ENCODE measurements around the gene IL24.
"Not testable (repeated sequence)": the region's sequence is repeated elsewhere in the genome, so short reads cannot be mapped to it uniquely, and the experiment has no call there.

Gene IL24

GRCh38 chr1:206905295-206906164, 8.3 kb downstream of the IL24 start:
- DNase-seq: no peak

DNA sequence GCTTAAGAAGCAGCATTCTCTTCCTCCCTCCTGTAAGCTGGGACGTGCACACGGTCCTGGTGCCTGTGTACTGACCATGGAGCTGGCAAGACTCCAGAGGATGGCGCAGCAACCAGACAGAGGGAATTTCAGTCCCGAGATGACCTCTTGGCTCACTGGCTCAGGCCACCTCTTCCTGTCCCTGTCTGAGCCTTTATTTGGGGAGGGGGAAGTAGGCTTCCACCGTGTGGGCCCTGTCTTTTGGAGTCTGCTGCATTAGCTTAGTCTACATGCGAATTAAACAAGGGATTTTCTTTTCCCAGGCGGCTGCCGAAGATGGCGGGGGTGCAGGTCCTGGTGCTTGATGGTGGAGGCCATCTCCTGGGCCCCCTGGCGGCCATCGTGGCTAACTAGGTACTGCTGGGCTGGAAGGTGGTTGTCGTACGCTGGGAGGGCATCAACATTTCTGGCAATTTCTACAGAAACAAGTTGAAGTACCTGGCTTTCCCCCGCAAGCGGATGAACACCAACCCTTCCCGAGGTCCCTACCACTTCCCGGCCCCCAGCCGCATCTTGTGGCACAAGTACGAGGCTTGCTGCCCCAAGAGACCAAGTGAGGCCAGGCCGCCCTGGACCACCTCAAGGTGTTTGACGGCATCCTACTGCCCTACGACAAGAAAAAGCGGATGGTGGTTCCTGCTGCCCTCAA, 10.2 kb downstream of the IL24 start:
- no peak for DNase-seq

- DNase-seq: no peak
Measured at GRCh38 chr1:206908038-206908437, 10.8 kb downstream of the IL24 start.

DNA sequence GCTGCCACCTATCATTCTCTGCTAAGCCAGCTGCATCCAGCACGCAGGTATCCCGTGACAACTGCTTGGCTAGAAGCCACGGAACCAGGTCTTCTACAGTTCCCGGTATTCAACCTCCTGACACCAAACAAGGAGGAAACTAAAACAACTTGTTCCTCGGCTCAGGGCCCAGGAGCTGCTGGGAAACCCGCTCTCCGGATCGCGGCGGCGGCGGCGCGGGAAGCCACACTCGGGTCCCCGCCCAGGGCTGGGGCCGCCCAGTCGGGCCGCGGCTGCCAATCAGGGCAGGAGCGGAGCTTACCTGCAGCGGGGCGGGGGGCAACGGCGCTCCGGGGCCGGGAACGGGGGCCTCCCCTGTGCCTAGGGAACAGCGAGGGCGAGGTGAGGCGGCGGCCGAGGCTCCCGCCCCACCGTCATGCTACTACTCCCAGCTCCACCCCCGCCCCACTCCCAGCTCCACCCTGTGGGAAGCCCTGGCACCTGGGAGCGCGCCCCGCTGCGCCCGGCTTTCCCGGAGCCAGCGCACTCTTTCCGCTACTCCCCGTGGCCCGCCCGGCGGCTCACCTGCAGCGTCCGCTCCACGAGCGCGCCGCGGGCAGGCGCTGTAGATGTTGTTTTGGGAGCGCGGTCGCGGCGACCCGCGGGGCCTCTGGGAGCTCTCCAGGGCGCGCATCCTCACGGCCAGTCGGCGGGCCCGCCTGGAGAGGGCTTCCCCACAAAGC, 12.1 kb downstream of the IL24 start:
- peak; percentile 49 for DNase-seq

DNA sequence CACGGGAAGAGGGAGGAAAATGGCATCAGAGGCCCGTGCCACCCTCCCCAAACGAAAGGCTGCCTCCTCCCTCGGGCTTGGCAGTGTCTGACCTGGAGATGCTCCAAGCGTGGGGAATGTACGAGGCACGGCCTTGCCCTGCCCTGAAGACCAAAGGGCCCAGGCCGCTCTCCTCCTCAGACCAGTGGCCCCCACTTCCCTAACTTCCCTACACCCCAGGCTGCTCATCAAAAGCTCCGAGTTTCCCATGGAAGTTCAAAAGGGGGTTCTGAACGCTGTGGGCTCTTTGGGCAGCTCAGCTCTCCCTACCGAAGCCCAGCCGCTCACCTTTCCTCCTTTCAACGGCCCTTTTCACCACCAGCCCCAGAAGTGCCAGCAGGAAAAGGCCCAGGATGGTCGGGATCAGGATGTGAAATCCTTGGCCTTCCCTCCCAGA, 12.7 kb downstream of the IL24 start:
- DNase-seq: no peak

- no peak for DNase-seq
Measured at GRCh38 chr1:206911064-206911663, 13.9 kb downstream of the IL24 start.

- peak; percentile 12 for DNase-seq
Measured at GRCh38 chr1:206912445-206913095, 15.3 kb downstream of the IL24 start.

DNA sequence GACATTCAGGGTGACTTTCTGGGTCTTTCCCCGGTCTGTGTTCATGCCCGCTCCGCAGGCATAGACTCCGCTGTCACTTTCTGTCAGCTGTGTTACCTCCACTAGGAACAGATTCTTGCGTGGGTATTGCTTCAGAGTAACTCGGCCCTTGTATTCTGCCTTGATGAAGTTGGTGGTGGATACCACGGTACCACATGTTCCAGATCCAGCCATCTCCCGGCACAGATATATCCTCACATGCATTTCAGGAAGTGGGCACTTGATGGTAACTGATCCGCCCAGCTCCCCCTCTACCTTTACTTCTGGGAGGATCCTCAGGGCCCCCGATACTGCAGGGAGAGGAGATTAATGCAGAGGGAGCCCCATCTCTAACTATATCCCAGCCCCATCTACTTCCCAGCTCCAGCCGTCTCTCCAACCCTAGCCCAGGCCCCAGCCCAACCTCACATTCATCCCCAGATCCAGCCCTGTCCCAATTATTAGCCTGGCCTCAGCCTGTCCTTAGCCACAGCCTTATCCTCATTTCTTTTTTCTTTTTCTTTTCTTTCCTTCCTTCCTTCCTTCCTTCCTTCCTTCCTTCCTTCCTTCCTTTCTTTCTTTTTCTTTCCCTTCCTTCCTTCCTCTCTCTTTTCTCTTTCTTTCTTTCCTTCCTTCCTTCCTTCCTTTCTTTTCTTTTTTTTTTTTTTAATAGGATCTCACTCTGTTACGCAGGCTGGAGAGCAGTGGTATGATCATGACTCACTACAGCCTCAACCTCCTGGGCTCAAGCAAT, 16.7 kb downstream of the IL24 start:
- DNase-seq: no peak

GRCh38 chr1:206915030-206915735, 17.9 kb downstream of the IL24 start:
- no peak for DNase-seq

- DNase-seq: no peak
Measured at GRCh38 chr1:206916000-206916709, 18.9 kb downstream of the IL24 start.

DNA sequence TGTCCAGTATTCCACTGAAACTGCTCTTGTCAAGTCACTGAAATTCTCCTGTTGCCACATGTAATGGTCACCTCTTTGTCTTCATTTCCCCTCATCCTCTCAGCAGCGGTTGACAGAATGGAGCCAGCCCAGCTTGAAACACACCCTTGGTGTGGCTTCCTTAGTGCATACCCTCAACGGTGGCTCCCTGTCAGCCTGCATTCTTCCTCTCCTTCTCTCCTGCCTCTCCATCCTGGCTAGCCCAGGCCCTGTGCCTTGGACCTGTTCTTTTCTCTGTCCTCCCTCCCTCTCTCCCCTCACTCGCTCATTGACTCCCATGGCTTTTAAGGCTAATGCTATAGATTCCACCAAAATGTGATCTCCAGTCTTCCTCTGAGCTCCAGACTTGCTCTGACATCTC, 20.8 kb downstream of the IL24 start:
- DNase-seq: no peak

GRCh38 chr1:206921772-206922265, 24.6 kb downstream of the IL24 start, which contains the start of gene FCMR:
Gene FCMR, minus strand, starts transcription at chr1:206921941. Its CDS starts 87 bp downstream, at chr1:206921854.
- no peak for DNase-seq

- DNase-seq: no peak
Measured at GRCh38 chr1:206922524-206922923, 25.3 kb downstream of the IL24 start.

DNA sequence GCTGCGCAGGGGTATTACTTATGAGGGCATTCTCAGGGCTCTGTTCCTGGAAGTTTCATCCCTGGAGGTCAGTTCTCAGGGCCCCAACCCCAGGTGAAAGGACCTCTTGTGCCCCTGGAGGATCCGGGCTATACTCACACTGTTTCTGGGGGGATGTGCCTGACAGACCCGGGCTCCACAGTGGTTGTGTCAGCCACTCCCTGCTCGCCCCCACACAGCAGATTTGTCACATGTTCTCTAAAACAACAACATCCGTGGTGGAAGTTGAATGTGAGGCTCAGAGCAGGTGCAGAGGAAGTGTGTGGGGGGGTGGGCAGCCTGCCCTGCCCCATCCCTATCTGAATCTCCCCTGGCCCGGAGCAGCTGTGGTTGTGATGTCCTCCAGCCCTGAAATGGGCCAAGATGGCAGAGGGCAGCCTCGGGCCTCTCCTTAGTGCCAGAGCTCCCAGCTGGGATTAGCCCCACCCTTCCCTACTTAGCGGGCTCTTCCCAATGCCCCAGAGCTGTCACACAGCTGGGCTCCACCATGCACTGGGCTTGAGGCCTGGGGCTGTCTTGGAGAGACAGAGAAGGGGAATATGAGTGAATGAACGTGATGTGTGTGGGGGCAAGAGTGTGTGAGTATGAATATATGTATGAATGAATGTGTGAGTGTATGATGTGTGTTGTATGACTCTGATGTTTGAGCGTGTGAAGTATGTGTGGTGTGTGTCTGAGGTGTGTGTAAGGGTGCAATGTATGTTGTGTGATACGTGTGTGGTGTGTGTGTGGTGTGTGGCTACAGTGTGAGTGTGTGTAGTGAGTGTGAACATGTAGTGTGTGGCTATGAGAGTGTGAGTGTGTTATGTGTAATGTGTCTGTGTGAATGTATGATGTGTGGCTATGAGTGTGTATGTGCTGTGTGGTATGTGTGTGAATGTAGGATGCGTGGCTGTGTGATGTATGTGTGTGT, 26.0 kb downstream of the IL24 start:
- no peak for DNase-seq

DNA sequence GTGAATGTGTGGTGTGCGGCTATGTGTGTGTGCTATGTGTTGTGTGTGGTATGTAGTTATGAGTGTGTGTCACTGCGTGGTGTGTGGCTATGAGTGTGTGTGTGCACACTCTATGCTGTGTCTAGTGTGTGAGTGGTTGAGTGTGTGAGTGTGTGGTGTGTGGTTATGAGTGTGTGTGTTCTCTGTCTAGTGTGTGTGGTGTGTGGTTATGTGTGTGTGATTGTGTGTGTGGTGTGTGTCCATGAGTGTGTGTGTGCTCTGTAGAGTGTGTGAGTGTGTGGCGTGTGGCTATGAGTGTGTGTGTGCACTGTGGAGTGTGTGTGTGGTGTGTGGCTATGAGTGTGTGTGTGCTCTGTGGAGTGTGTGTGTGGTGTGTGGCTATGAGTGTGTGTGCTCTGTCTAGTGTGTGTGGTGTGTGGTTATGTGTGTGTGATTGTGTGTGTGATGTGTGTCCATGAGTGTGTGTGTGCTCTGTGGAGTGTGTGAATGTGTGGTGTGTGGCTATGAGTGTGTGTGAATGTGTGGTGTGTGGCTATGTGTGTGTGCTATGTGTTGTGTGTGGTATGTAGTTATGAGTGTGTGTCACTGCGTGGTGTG, 26.8 kb downstream of the IL24 start:
- DNase-seq: not testable (repeated sequence)

- no peak for DNase-seq
Measured at GRCh38 chr1:206924592-206925105, 27.4 kb downstream of the IL24 start.

DNA sequence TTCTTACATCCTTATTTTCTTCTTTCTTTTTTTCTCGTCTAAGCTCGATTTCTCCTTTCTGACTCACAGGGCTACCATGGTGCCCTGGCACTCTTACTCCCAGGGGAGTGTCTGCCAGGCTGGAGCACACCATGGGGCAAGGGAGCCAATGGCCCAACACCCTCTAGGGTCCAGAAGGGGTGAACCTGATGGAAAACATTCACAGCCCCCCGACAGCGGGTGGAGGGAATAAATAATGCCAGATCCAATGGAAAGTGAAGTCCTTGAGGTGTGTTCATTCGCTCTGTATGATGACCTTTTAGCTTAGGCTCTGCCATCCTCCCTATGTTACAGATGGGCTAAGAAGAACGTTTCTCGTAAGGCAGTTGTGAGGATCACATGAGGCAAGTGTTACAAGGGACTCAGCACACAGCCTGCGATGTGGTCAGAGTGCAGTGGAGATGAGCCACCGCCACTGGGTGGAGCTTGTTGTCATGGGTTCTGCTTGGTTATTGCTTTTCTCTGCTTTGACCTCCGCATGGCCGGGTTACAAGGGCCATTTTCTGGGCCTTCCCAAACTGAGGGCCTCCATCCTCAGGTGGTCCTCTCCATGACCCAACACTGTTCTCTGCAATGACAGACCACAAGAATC, 28.0 kb downstream of the IL24 start:
- no peak for DNase-seq

DNA sequence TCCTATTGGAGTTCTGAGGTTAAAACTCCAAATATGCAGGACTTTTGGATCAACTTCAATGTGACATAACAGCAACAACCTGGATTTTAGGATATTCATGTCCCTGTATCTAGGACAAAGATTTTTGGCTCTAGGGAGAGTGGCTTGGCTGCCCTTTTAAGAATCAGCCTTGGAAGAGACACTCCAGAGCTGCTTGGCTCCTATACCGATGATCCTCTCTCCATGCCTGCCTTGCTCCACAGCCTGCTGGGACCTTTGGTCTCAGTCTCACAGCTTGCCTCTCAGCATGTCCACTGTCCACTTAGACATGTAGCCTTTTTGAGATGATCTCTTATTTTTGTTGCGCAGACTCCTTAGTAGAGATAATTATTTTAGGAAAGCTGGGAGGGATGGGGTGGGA, 29.0 kb downstream of the IL24 start:
- no peak for DNase-seq
